HG03060 (cell line): ENCODE data around the gene GABRR3.

Experiments
- ATAC-seq: cut with Tn5 transposase; IDR thresholded peaks from one replicate; pipeline ENCODE4 v1.9.1; 2021; ENCODE audit warnings: low read depth, moderate number of reproducible peaks; ENCODE audit not compliant: unreplicated experiment

GABRR3 gene

DNA sequence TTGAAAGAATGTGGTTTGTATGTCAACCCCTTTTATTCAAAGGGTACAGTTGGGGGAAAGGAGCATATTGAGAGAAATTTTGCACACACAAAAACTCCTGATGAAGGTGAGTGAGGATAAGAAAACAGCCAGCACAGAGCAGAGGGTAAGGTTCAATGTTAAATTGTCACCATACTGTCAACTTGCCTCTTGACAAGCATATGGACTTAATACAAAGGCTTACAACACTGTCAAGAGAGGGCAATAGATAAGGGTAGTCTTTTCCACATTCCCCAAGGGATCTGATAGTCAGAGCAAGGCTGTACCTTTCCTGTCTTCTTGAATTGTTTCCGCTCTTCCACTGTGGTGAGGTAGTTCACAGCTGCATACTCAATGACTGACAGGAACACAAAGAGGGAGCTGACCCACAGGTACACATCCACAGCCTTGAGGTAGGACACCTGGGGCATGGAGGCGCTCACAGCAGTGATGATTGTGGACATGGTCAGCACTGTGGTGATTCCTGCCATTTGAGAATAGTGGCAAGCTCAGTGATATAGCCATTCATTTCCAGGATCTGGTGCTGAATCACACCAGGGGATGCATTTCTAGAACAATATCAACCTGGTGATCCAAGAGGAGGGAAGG is 42.5 kb downstream of the GABRR3 start:
- no peak for ATAC-seq

DNA sequence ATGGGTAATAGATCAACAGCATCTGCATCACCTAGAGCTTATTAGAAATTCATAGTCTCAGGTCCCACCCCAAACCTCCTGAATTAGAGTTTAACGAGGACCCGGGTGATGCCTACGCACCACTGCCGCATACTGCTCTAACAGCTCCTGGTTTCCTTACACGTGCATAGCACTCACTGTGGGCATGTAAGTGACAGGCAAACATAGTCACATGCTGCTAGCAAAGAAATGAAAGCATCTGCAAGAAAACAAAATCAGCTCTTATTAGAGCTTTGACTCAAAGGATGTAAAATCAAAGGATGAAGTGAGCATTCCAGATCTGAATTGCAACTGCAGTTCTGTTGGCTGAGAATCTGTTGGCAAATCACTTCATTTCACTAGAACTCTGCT is 43.8 kb downstream of the GABRR3 start:
- ATAC-seq, result no peak

DNA sequence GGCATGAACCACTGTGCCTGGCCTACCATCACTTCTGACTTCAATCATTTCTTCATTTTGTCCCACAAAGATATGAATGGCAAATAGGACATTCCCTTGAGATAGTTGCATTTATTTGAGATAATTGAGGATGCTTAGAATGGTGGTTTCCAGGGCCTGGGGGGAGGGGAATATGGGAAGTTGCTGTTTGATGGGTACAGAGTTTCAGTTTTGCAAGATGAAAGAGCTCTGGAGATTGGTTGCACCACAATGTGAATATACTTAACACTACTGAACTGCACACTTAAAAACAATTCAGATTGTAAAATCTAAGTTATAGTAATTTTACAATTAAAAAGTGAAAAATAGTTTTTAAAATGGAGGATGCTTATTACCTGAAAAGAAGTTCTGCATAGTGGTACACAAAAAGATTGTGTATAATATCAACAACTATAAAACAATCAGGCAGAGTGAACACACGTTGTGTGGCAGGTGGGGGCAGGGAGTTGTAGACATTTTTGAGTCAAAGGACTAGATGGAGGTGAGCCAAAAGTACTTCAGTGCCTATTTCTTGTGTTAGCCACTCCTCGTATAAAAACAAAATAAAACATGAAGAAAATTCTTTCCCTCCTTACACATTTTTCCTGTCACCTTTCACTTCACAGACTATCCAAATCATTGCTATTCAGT is 44.4 kb downstream of the GABRR3 start:
- no peak for ATAC-seq

DNA sequence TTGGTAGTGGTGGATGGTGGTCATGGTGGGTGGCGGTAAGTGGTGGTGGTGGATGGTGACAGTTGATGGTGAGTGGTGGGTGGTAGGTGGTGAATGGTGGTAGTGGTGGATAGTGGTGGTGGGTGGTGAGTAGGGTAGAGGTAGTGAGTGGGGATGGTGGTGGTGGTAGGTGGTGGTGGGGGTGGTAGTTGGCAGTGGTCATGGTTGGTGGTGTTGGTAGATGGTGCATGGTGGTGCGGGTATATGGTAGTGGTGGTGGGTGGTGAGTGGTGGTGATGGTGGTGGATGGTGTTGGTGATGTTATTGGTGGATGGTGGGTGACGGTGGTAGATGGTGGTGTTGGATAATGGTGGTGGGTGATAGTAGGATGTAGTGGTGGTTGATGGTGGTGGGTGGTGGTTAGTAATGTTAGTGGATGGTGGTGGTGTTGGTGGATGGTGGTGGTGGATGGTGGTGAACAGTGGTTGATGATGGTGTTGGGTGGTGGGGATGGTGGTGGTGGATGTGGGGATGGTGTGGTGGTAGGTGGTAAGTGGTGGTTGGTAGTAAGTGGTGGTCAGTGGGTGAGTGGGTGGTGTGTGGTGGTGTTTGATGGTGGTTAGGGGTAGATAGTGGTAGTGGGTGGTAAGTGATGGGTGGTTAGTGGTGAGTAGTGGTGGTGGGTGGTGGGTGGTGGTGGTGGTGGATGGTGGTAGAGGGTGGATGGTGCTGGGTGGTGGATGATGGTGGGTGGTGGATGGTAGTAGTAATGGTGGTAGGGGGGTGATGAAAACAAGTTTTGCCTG is 46.1 kb downstream of the GABRR3 start:
- no peak for ATAC-seq

DNA sequence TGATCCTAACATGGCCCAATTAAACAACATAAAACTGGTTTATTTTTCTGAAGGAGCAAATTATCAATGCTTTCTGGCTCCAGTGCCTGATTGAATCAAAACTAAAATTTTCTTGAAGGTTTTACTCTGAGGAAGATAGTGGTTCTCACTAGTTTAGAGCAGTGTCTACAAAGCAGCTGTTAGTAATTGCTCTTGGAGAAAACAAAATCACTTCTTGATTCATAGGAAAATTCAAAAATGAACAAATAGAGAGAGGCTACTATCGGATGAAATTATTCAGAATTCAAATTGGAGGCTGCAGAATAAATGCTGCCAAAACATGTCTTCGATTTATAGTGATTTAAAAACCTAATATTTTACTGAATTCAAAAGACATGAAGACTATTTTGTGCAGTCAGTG is 47.8 kb downstream of the GABRR3 start:
- no peak for ATAC-seq

DNA sequence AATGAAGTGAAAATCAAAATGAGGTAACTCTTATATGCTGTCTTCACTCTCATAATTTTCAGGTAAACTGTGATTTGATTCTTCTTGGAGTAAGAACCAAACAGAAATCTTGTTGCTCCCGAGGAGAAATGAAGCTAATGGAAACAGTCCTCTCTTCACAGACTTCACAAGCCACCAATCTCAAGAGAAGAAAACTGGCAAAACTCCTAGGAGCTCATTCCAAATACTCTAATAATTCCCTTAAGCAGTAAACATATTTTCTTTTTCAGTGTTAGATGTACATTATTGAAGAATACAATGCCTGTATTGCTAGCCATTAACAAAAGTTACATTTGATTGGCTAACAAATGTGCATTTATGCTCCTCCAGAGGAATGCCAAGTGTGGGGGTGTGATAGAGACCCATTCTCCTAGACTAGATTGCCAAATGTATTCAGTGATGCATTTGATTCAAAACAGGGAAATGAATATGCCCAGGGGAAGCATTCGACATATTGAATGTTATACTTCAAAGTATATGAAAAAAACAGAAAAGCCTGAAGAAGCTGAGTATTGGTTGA is 51.1 kb downstream of the GABRR3 start:
- ATAC-seq, result no peak

DNA sequence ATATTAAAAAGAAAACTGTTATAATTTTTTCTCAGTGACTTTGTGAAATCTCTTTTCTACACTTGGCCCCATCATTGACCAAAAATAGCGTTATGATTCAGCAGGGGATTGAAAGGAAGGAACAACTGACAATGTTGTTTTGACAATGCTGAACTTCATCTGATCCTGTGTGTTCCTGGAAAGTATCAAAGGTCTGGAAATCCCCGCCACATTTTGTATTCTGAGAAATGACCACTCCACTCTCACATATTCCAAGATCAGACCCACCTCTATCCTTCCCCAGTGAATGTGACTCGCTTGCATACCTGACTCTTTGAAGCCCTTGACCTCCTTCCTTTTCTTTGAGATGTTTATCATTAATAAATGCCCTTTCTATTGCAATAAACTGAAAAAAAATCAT is 53.2 kb downstream of the GABRR3 start:
- ATAC-seq, result no peak

DNA sequence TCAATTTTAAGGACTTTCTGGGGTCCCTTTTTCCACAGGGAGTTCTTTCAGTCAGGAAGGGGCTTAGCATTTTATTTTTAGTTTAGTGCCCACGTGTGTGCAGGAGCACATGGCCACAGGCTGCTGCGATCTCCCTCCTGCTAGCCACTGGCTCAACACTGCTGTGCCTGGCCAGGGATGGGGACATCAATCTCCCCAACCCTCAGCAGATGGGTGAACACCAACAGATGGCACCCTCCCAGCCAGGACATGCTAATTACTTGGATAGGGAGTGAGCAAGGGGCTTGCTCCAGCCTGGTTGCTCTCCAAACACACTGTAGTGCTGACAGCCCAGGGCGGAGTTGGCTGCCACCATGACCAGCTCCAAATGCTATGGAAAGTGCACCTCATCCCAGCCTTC is 55.5 kb downstream of the GABRR3 start:
- no peak for ATAC-seq

DNA sequence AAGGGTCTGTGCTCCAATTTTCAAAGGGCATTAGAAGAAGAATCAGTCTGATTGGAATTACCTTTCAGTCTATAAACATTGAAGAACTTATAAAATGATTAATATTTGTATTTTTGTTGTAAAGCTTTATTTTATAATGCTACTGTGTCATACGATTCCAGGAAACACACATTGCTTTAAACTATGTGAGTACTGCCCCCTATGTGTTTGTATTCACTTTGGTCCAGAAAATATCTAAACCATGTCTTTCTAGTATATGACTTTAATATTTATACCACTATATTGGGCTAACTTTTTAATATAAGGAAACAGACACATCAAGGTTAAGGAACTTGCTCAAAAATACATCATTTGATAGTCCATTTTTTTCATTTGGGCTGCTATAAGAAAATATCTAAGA is 59.6 kb downstream of the GABRR3 start:
- no peak for ATAC-seq

DNA sequence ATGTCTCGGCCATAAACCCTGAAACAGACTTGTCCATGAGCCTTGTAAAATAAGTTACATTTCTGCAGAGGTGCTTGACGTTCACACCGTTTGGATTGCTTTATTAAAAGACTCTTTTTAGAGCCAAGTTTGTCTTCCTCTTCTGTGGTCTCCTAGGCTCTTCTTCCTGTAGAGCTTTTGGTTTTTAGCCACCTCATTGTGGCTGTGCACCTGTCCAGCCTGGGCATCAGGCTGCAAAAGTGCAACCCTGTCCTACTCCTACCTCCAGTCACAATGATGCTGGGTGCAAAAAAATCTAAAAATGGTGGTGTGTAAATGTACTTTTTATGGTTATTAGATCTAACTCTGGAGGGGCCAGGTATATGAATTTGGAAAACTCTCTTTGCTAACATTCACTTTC is 60.1 kb downstream of the GABRR3 start:
- no peak for ATAC-seq

DNA sequence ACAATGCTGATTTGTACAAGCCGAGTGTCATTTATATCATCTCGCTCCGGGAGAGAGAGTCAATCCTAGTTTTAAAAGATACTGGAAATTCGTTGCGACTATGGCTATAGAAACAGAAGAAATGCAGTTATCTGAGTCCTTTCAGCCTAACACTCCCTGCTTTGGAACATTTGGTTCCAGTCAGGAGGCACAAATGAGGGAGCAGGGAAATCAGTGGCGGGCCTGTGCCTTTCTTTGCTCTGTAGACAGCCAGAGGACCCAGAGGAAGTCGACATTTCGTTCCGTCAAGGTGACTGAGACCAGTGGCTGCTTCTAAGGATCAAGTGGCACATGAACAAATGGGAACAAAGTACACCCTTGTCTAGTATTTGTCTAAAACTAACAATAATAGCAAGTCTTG is 62.1 kb downstream of the GABRR3 start:
- no peak for ATAC-seq

DNA sequence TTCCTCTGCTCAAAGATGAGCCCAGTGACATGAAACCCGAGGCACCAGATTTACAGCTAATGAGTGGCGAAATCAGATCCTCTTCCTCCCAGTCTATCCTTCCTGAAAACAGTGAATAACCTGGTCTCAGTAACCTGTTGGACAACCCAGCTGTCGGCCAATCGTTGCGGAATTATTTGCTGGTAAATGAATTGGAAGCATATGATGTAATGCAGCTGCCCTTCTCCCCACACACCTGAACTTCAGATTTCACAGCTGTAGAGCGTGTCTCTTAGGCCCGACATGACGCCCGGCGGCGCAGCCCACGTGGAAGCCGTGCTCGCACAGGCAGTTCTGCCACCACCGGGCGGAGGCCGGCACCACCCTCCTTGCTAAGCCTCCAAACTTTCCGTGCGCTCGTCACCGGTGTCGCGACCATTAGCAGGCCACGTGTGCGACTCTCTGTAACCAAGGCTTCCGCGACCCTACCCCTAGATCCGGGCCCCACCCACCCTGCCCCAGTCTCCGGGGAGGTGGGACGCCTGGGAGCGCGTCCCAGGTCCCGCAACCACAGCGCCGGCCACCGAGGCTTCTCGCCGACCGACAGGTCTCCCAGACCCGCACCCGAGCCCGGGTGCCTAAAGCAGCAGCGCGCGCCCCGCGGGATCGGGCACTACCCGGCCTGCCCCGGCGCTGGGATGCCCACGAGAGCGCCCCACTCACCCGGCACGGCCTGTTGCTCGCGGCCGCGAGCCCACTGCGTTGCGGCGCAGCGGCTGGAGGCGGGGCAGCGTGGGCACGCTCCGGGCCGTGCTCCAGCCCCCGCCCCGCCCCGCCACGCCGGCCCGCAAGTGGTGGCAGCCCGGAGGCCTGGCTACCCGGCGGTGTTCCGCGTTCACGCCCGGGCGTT is 63.2 kb downstream of the GABRR3 start, which contains the start of gene RIOX2:
Gene RIOX2 (minus strand): TSS at position 753 of the 889 bp plus-strand sequence. CDS start 4,838 bp downstream, outside the sequence.
- peak; percentile 65 for ATAC-seq

DNA sequence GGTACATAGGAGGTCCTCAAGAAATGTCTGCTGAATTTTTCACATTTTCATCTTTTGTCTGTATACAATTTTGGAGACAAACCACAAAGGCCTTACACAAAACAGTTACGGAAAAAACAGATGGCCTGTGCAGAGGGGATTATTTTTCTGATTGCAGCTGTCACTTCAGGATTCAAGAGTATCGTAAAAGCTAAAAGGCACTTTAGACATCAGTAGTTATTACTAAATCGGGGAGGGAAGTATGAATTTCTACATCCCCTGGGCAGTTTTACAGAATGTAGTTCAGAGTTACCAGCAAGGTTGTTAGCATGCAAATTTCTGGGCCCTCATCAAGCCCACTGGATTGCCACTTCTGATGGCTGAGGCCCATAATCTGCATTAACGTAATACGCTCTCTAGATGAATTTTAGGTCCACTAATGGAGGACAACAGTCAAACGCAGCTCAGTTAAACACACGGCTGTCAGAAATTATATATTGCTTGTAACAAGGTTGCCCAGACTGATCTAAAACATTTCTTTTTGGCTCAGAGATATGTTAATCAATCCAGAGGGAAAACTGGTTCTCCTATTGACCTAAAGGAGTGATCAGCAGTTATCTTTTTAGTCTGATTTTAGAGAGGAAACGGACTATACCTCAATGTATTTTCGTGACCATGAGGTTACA is 64.0 kb downstream of the GABRR3 start:
- no peak for ATAC-seq

DNA sequence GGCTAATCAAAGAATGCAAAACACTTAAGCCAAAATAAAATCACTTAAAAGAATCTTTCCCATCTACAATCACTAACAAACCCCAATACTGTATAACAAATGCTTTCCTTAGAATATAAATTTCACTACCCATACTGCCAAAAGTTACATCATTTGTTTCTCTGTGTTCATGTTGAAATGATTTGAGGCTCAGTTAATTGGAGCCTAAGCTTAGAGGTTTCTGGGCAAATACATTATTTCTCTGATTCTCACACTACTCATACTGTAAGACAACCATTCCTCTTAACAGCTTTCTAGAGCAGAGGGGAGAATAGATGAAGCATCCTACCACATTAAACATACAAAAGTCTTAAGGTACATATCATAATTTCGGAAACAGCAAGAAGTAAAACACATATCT is 65.0 kb downstream of the GABRR3 start:
- ATAC-seq, result no peak

DNA sequence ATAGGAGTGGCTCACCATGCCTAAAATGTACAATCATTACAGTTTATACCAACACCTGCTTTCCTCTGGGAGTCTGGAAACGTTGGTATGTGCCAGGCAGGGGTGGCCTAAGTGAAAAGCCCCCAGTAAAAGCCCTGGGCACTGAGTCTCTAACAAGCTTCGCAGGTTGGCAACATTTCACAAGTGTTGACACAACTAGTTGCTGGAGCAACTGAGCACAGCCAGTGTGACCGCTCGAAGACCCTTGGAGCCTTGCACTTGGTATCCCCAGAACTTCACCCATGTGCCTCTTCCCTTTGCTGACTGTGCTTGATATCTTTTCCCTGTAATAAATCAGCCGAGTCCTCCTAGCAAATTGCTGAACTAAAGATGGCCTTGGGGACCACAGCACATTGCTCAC is 65.6 kb downstream of the GABRR3 start:
- ATAC-seq, result no peak

DNA sequence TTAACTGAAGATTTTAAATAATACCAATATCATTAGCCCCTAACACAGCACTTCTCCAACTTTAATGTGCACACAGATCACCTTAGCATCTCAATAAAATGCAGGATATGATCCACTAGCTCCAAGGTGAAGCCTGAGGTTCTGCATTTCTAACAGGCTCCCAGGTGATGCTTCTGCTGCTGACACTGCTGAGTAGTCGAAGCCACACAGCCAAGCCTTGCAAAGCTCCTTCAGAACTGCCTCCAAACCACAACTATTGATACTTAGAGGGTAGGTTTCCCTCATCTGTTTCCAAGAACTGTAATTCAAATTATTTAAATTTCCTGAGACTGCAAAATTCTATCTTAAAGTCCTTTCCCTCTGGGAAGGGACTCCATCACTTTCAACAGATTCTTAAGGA is 66.7 kb downstream of the GABRR3 start:
- no peak for ATAC-seq

DNA sequence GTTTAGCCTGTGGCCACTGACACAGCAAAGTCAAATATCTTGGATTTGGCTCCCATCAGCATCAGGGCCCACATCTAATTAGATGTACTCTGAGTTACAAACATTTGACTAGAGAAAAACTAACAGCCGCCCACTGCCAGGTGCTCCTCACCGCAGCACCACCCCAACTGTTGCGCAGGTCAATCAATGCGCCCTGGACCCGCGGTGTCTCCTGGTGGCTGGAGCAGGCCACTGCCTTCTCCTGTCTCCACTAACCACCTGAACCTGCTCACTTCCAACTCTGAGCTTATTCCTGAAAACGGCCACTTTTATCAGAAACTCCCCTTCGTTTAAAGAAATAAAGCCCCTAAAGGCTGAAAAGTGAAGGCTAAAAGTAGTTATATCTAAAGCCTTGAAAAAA is 67.1 kb downstream of the GABRR3 start:
- no peak for ATAC-seq

DNA sequence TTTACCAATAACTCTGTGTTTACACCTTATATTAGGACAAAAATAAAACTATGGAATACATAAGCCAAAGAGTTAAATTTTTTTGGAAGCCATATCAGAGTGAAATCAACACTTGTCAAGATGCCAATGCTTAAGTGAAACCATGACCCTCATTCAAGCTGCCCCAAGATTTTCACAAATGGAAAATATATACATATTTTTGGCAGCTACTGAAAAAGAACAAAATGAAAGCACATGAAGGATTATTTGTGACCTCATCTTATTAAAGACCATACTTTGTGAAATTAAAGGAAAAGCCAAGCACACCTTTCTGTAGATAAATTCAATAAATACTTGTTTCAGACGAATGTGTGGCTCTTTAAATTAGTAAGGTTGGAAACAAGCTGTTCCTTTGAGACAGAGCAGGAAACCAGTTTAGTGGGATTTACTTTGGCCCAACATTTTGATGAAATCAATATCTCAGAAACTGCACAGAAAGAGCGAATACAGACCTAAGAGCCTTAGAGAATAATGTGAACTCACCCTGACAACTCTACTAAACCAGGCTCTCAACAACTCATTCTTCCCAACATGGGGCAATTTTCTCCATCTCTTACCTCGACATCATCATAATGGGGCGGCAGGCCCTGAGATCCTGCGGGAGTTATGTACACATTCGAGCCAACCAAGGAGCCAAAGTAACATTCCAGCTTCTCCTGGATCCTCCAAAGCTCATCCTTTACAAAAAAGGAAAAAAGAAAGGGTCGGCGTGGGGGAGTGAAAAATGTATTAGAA is 73.9 kb downstream of the GABRR3 start:
- no peak for ATAC-seq

DNA sequence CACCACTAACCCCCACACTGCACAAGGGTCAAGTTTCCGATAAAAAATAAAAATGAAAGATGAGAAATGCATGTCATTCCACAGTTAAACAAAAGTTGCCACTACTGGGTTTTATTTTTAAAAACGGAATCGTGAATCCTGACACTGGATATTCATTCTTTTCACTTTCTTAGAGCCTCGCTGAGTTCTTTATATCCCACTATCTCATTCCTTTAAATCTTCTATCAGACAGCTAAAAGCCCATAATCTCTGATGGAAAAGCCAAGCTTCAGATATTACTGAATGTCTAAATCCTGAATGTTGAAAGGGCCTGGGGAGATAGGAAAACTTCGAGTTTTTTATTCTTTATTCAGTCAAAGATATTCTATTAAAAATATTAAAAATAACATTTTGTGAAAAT is 74.6 kb downstream of the GABRR3 start:
- ATAC-seq, result no peak
